GM18519 (cell line): ENCODE measurements around the gene MED13L.

Experiments
- ATAC-seq: cut with Tn5 transposase; IDR thresholded peaks from one replicate; pipeline ENCODE4 v1.9.1; 2021; ENCODE audit warnings: mild to moderate bottlenecking, moderate library complexity; ENCODE audit not compliant: unreplicated experiment, low FRiP score

MED13L gene

DNA sequence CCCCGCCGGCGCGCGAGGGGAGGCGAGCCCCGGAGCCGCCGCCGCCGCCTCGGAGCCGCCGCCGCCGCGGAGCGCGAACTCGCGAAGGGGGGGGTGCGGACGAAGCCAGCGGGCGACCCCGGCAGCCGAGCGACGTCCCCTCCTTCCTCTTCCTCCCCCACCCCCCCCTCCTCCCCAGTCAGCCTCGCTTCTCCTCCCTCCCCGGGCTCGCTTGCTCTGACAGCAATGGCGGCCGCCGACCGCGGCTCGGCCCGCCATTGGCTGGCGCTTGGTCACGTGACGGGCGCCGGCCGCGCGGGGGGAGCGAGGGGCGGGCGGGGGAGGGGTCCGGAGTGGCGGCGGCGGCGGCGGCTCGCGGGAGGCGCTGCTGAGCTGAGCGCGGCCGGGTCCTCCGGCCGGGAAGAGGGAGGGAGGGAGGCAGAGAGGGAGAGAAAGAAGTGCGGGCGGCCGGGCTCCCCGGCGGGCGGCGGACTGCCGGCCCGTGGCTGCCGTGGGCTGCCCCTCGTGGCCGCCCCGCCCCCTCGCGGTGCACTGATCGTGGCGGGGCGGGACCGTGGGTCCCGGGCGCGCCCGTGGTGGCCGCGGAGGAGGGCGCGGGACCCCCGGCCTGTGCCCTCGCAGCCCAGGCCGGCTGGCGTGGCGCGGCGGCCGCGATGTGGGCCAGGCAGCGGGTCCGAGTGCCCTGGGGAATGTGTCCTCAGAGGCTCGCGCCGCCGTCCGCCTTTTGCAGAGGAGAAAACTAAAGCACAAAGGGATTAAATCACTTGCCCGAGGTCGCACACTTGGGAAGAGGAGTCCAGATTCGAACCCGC, at the start of gene MED13L:
Gene MED13L (minus strand): TSS at position 227 of the 812 bp plus-strand sequence. CDS start 562 bp downstream, outside the sequence.
- peak; percentile 61 for ATAC-seq

DNA sequence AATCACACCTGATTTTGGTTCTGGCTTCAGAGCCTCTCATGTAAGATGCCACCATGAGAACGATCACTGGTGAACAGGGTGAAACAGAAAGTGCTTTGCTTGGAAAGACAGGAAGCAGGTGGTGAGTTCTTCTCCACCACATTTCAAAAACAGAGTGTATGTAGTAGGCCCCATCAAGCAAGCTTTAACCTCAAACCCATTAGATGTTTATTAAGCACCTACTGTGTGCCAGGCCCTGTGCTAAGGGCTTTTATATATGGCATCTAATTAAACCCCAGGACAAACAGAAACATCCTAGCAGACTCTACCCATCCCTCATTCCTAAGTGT, 47.8 kb upstream of the MED13L start:
- peak; percentile 87 for ATAC-seq

DNA sequence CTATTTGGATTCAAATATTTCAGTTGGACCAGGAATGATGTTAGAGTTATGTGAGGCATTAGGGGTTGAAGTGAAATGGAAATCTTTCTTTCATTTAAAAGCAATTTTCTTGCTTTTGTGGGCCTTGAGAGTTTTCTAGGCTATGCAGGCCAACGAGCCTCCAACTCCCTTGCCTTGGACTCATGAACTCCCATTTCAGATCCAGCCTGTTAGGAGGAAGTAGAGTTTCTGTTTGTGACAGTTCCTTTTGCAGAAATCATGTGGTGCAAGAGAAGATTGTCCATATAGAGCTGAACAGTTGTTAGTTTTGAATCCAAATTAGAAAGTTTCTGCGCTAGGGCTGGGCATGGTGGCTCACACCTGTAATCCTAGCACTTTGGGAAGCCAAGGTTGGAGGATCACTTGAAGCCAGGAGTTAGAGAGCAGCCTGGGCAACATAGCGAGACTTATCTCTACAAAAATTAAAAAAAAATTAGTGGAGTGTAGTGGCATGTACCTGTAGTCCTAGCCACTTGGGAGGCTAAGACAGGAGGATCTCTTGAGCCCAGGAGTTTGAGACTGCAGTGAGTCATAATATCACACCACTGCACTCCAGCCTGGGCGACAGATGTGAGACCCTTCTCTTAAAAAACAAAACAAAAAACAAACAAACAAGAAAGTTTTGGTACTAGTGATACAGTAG, 47.3 kb upstream of the MED13L start:
- no peak for ATAC-seq

DNA sequence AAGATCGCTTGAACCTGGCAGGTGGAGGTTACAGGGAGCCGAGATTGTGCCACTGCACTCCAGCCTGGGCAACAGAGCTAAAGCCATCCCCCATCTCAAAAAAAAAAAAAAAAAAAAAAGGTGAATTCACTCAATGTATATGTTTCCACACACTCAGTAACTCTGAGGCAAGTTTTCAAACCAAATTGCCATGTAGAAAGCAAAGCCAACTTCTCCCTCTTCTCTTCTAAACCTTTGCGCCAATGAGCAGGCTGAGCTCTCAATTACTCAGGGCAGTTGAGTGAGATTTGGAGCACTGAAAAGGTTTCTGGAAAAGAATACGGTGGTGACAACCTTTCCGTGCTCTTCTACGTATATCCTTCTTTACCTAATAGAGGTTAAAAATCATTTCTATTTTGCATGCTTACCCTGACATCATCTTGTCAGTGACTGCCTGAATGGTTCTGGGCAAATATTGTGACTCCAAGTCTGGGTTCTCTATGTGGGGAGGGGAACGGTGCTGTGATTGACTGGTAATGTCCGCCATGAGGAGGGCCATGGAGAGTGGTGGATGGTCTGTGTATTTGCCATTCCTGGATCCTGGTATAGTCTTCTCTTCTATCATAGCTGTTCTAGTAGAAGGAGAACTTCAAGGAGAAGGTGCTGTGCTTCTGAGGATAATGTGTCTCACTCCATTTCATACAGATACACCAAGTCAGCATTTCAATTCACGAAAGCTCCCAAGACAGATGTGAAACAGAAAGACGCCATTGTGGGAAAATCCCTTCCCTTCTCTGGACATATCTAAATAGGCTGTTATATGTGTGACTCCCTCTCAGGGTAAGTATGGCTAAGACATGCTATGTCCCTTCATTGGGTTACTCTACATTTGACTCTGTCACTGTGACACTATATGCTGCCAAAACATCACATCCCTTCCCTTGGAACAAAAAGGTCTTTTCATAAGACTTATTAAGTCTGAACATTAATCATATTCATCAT, 46.2 kb upstream of the MED13L start:
- ATAC-seq: no peak

DNA sequence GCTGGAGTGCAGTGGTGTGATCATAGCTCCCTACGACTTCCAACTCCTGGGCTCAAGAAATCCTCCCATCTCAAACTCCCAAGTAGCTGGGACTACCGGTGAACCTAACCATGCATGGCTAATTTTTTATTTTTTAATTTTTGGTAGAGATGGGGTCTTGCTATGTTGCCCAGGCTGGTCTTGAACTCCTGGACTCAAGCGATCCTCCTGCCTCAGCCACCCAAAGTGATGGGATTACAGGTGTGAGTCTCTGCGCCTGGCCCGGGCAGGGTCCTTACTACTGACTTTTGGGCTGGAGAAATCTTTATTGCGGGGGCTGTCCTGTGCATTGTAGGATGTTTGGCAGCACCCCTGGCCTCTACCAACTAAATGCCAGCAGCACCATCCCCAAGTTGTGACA, 44.4 kb upstream of the MED13L start:
- ATAC-seq: no peak

DNA sequence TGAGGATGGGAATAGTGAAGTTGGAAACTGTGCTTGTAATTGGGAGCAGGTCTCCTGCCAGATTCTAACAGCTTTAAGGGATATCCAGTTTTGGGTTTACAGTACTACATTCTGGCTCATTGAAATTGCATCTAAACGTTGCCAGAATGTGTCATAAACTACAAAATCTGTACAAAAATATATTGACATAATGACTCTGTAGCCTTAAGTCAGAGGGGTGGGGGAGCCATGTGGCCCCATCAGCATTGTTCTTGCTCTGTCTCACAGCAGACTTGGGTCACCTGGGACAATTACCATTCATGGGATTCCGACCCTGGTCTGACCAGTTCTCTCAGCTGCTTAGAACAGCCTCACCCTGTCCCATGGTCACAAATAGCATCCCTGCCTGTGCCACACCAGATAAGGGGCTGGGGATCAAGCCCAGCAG, 43.3 kb upstream of the MED13L start:
- no peak for ATAC-seq

DNA sequence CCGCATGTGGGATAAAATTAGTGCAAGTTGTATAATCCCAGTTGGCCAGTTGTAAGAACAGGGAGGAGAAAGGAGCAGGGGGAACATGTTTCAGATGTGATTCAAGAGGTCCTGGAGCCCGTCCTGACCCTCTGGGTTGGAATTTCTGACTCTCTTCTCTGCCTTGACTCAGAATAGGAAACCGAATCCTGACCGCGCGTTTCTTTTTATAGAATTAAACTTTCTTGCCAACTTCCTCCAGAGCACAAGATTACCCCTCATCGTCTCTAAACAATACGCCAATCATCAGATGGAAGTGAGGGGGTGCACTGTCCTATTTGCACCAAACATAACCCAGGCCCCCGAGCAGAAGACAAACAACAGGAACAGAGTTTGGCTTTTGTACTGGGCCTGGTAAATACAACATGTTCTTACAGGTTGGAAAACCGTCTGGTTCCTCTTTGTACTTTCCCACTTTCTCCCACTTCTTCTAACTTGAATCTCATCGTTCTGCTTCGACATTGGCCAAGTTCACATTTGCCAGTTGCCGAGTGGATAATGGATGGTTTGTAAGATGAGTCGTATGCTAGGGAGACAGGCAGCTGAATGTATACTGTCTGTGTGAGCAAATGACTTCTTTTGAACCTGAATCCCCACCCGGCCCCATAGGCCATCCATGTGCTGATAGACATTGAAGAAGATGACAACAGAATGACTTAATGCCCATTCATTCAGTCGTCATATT, 42.6 kb upstream of the MED13L start:
- ATAC-seq: no peak

DNA sequence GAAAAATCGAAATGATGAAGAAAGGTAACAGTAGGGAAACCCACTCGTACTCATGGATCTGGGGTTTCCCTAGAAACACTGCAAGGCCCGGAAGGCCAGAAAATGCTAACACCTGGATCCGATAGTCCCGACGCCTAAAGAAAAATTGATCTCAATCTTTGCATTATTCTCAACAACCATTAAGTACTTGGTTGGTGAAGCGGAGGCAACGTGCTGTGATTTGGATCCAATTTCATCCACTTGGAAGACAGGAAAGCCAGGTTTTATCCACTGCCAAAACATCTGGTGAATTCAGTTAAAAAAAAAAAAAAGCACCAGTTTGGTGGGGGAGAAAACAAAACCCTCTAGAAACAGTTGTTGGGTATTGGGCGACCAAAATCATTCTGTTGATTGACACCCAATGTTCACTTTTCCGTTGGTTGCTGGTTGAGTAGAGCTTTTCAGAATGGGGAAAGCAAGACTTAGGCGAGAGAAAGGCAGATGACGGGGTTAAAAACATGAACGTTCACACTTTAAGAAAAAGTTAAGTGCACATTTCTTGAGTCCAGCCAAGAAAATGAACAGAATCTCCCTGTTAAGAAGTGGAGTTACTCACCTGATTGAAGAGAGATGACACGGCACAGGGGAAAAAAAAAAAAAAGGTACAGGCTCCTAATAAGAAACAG, 41.9 kb upstream of the MED13L start:
- no peak for ATAC-seq

DNA sequence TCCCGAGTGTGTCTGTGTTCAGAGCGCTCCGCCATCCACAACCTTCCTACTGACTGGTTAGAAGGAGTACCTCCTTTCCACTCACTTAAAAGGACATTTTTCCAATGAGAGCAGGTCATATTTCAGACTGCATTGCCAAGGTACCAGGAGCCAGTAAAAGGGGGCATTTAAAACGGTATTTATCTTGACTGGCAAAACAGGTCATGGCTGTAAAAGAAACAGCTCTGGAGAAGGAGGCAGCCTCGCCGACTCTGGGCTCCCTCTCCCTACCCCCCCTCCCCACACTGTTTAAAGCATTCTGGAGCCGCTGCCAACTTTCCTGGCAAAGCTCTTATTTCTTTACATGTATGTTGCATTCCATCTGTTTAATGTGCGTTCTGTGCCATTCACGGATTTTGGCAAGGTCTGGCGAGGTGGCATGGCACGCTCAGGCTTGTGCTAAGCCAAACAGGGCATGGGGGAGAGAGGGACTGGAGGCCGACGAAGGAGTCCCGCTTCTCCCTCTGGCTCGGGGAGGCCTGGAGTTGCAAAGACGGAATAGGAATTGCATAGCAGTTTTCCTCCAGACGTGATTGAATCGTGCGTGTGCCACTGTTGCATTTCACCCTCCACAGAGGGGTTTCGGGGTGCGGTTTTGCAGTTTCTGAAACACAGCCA, 41.2 kb upstream of the MED13L start:
- no peak for ATAC-seq

DNA sequence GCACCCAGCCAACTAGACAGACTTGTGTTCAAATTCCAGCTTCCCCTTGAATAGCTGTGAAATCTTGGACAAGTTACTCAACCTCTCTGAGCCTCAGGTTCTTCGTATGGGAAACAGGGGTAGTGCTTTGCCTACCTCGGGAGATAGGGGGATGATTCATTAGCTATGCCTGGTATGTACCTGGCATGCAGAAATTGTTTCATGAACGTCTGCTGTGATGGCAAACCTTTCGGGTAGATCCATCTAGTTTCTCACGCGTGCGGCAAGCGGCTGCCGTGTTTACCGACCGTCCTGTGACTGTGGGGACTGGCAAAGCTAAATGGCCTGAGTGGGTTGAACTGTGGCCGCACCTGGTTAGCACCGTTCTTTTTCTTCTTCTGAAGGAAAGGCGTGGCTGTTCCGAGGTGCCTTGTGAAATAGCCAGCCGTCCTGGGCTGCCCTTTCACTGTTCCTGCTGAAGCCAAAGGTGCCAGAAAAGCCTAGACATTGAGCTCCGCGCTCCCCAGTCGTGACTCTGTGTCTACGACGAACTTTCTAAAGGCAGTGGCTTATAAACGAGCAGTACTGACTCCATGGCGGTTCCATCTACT, 40.6 kb upstream of the MED13L start:
- no peak for ATAC-seq

DNA sequence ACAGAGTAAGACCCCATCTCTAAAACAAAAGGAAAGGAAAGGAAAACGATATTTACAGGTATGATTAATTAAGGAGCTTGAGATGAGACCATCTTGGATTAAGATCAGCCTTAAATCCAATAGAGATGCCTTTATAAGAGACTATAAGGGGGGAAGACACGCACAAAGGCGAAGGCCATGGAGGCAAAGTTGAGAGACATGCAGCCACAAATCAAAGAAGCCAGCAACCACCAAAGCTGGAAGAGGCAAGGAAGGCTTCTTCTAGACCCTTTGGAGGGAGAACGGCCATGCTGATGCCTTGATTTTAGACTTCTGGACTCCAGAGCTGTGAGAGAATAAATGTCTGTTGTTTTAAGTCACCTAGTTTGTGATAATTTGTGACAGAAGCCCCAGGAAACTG, 39.6 kb upstream of the MED13L start:
- ATAC-seq: no peak

DNA sequence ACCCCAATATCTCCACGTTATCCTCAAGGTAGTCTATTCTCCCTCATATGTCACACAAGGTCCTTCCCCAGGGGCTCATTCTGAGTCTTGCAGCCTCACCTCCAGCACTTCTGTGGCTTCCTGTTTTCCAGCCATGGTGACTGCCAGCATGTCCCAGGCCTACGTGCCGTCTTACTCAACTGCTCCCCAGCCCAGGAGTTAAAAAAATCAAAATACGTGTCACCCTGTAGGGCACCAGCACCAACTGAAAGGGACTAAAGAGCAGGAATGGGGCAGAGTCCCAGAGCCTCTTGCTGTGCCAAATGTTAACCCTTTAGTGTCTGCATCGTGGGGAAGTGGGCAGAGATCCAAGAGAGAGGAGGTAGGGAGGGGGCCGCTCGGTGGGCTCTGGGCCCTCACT, 37.0 kb upstream of the MED13L start:
- no peak for ATAC-seq

DNA sequence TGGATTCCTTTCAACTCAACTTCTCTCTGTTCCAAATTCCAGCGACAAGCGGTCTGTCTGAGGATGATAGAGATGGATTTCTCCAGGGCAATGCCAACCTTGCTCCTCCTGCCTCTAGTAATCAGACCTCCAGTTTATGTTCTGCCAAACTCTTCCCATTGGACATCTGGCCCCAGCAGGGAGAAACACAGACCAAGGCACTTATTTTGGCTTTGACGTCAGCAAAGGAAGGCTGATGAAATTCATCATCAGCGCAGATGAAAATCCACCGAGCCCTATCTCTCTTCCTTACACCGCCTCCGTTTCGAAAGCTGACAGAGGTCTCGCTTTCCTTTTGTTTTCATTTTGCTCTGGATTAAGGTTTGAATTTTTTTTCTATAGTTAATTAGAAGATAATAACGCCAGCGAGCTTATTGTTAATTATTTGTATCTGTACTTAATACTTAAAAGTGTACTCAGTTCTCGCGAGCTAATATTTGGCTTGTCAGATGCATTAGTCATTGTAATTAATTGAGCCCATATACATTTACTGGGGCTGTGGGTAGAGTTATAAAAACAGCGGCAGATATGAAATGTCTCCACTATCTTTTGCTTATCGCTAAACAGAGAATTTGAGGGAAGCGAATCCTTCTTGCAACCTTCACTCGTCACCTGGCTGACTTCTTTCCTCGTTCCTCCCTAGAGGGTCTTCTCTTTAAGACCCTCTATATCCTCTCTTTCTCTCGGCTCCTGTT, 35.9 kb upstream of the MED13L start:
- no peak for ATAC-seq

DNA sequence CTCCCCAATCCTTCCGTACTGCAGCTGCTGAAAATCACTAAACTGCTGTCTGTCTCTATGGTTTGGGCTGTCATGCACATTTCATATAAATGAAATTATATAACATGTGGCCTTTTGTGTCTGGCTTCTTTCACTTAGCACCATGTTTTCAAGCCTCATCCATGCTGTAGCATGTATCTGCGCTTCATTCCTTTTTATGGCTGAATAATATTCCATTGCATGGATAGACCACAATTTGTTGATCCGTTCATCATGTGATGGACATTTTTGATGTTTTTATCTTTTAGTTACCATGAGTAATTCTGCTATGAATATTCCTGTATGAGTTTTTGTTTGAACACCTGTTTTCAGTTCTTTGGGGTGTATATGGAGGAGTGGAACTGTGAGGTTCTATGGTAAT, 32.6 kb upstream of the MED13L start:
- ATAC-seq: no peak

DNA sequence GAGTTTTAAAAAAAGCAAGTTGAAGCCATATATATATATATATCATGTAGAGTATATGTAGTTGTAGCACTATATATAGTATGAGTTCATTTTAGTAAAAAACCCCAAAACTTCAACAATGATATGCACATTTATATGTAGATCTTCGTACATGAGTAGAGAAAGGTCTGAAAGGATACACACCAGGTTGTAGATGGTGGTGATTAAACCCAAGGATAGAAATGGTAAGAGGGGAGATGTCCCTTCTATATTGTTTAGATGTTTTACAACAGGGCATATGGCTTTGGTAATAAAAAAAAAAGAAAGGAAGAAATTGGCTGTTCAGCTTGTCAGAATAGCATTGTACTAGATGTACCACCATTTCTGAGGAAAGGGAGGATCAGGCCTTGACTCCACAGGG, 31.9 kb upstream of the MED13L start:
- no peak for ATAC-seq

DNA sequence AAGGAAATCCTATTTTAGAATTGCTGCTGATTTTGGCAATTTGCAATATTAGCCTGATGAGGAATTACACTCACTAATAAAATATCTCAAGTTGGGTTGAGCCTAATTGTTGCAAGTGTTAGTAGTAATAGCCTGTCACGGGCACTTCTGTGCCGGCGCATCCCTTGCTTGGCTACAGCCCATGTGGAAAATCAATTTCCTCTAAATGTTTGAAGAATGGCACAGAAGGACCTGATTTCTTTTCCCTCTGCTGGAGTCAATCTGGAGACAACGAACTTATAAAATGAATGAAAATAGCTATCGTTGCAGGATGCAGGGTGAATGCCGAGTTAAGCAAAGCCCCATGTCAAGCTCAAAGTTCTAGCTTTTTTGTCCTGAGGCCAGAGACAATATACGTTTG, 31.2 kb upstream of the MED13L start:
- ATAC-seq: no peak

DNA sequence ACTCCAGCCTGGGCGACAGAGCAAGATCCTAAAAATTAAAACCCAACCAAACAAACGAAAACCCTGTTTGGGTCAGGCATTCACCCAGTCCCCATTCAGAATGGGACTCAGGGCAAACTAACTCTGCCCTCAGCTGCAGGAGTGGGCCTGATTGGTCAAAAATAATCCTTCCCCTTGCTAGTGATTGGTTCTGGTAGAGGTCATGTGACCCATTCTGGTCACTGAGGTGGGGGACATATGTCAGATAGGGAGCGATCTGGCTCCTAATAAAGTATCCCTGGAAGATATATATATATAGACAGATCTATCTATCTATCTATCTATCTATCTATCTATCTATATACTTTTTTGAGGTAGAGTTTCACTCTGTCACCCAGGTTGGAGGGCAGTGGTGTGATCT, 29.5 kb upstream of the MED13L start:
- ATAC-seq: no peak

DNA sequence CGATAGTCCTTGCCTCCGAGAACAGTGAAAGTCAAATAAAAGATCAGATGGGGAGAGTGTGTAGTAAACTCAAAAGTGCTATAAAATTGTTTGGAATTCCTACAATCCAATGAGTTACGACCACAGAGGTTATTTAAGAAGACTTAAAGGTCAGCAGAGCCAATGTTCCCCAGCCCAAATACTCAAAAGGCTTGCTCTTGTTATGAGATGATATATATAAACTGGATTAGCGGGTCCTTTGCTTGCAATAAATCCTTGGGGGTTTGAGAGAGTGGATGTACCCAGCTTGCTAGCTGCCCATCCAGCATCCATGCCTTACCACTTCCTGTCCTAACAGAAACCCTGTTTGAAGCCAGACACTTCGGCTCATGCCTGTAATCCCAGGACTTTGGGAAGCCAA, 29.0 kb upstream of the MED13L start:
- no peak for ATAC-seq
